Measurements from ENCODE around the gene NR2F1. TPM values are rescaled to one million over a fixed set of nuclear protein-coding genes. Genes with fewer than 3 reads are reported as not detected.

The NR2F1 gene
- total RNA-seq, 2 experiments from 2014 or later = not detected

GRCh38 chr5:93583439-93583767, 381 bp downstream of the NR2F1 start:
- Mint-ChIP-seq H3K4me1 (ENCODE audit: low read depth) (peaks cover 33% of the 10 kb centered on the region), H3K36me3 (ENCODE audit: low read depth) (peaks cover 3% of the 10 kb centered on the region), H3K27me3 (peaks cover 48% of the 10 kb centered on the region), H3K9me3 (peaks cover 2% of the 10 kb centered on the region), H3K4me3 (no peak overlapping the region), H3K27ac (no peak overlapping the region)
- DNase-seq (no peak), ATAC-seq (no peak)
- no peak for TF ChIP-seq CTCF (IDR thresholded peaks at IDR 0.05)
- ChIA-PET POLR2A (no interaction called here), CTCF (interaction anchor here (0.8 to 3.2 kb wide), 7 partner anchors 11 to 333 kb away, joined by 3 to 15 read pairs (median 5); no protein-coding TSS in a partner anchor)
- intact Hi-C loops (cut with micrococcal nuclease) = loop anchor here (2.0 to 5.0 kb wide), 3 partner anchors 39 to 329 kb away; no protein-coding TSS in a partner anchor

- no peak for TF ChIP-seq CTCF (IDR thresholded peaks at IDR 0.05)
- ATAC-seq (peak; percentile 18), DNase-seq (no peak)
- peaks cover 38% of the 10 kb centered on the region for H3K4me1 Mint-ChIP-seq (ENCODE audit: low read depth)
- peaks cover 5% of the 10 kb centered on the region for H3K36me3 Mint-ChIP-seq (ENCODE audit: low read depth)
- H3K27me3 Mint-ChIP-seq = peaks cover 47% of the 10 kb centered on the region
- CTCF ChIA-PET = interaction anchor here (1.0 to 3.2 kb wide), 6 partner anchors 15 to 333 kb away, joined by 3 to 15 read pairs (median 4); no protein-coding TSS in a partner anchor
- H3K9me3 Mint-ChIP-seq = peaks cover 6% of the 10 kb centered on the region
- intact Hi-C loops (cut with micrococcal nuclease) = loop anchor here (2.0 to 5.0 kb wide), 3 partner anchors 38 to 328 kb away; no protein-coding TSS in a partner anchor
- H3K4me3 Mint-ChIP-seq = peak overlapping the region; percentile 27
- no peak overlapping the region for H3K27ac Mint-ChIP-seq
- POLR2A ChIA-PET = no interaction called here
These were observed 960 bp downstream of the NR2F1 start for GRCh38 chr5:93583768-93584595.

GRCh38 chr5:93584596-93585040, 1.6 kb downstream of the NR2F1 start:
- CTCF ChIA-PET = interaction anchor here (1.3 to 3.2 kb wide), 2 partner anchors 14 to 23 kb away, joined by 3 to 10 read pairs; no protein-coding TSS in a partner anchor
- Mint-ChIP-seq H3K36me3 (ENCODE audit: low read depth) (peaks cover 5% of the 10 kb centered on the region), H3K27me3 (peaks cover 54% of the 10 kb centered on the region), H3K4me1 (ENCODE audit: low read depth) (peaks cover 39% of the 10 kb centered on the region), H3K9me3 (peaks cover 6% of the 10 kb centered on the region), H3K4me3 (peak overlapping the region; percentile 27), H3K27ac (no peak overlapping the region)
- ATAC-seq (no peak), DNase-seq (no peak)
- no peak for TF ChIP-seq CTCF (IDR thresholded peaks at IDR 0.05)
- intact Hi-C loops (cut with micrococcal nuclease) = loop anchor here (5.0 kb wide), 2 partner anchors 38 to 328 kb away; no protein-coding TSS in a partner anchor
- POLR2A ChIA-PET = no interaction called here

GRCh38 chr5:93585041-93585766, 2.2 kb downstream of the NR2F1 start:
- Mint-ChIP-seq H3K27ac (no peak overlapping the region), H3K27me3 (peaks cover 57% of the 10 kb centered on the region), H3K9me3 (peaks cover 6% of the 10 kb centered on the region), H3K4me1 (ENCODE audit: low read depth) (peaks cover 36% of the 10 kb centered on the region), H3K4me3 (peak overlapping the region; percentile 51), H3K36me3 (ENCODE audit: low read depth) (peaks cover 5% of the 10 kb centered on the region)
- ATAC-seq (no peak), DNase-seq (no peak)
- ChIA-PET CTCF (interaction anchor here (1.3 to 3.2 kb wide), 4 partner anchors 9 to 216 kb away, joined by 3 to 12 read pairs (median 7); no protein-coding TSS in a partner anchor), POLR2A (no interaction called here)
- intact Hi-C loops (cut with micrococcal nuclease) = no loop called here
- TF ChIP-seq CTCF (IDR thresholded peaks at IDR 0.05) = no peak
